ENCODE measurements around the gene NT5DC4. TPM values are rescaled to one million over a fixed set of nuclear protein-coding genes. Genes with fewer than 3 reads are reported as not detected.

NT5DC4 gene
- total and polyA plus RNA-seq, 2 of the 8 experiments (the other 6 are each of a cell fraction or from before 2014, with no cell fraction given): not detected

- no peak overlapping the region for H3K23ac ChIP-seq (ENCODE audit: insufficient read length)
- no peaks in the 10 kb centered on the region for H3K27me3 ChIP-seq (replicated peaks in 1 of 4; ENCODE audit: control insufficient read depth in 3 of 4, extremely low read depth in 1 of 4, insufficient read depth in 3 of 4, low read length in 3 of 4)
- CTCF ChIA-PET (ENCODE audit: partially characterized antibody): interaction anchor here (1.1 to 8.8 kb wide), 3 partner anchors 10 to 46 kb away, joined by 3 to 40 read pairs (median 14); no protein-coding TSS in a partner anchor
- no peaks in the 10 kb centered on the region for H3K4me1 ChIP-seq (replicated peaks in 1 of 4; ENCODE audit: control insufficient read depth in 3 of 4, insufficient read depth in 4 of 4, low read length in 3 of 4)
- no peak for FAIRE-seq
- H3K79me2 ChIP-seq (ENCODE audit: control insufficient read depth in 1 of 2, insufficient read depth in 2 of 2, low read length in 2 of 2): no peaks in the 10 kb centered on the region
- no peak overlapping the region for H4K8ac ChIP-seq (ENCODE audit: extremely low read depth, insufficient read depth, low read length)
- no peak for DNase-seq (ENCODE audit: low read depth in 1 of 2, low spot score in 2 of 2)
- 84% methylated on average over 5 of the region's 5 CpGs; no CpG with 5 or more reads in 1 of the 2 experiments for WGBS, 2 experiments (ENCODE audit: extremely low coverage in 1 of 2, insufficient coverage in 1 of 2, insufficient read length in 1 of 2, insufficient replicate concordance in 2 of 2, low coverage in 1 of 2, low lambda C conversion rate in 2 of 2, missing lambda C conversion rate in 1 of 2)
- no peak overlapping the region for H3K27ac ChIP-seq (ENCODE audit: low read depth, low read length)
- no peak overlapping the region for H2BK5ac ChIP-seq (ENCODE audit: low read depth, low read length)
- no peaks in the 10 kb centered on the region for H4K20me1 ChIP-seq (replicated peaks in 1 of 2; ENCODE audit: control insufficient read depth in 1 of 2, insufficient read depth in 2 of 2, low read length in 2 of 2)
- H2BK15ac ChIP-seq (ENCODE audit: low read length): no peak overlapping the region
- H3K4me3 ChIP-seq (ENCODE audit: extremely low read depth in 1 of 4, insufficient read depth in 2 of 4, low read depth in 3 of 4, low read length in 4 of 4): no peak overlapping the region
- TF ChIP-seq POLR2A (IDR thresholded peaks at IDR 0.05; ENCODE audit: control extremely low read depth in 1 of 2, low read depth in 2 of 2, low read length in 2 of 2): no peak
- no peak for TF ChIP-seq TBP (IDR thresholded peaks at IDR 0.05; ENCODE audit: low read depth, low read length)
- H2BK120ac ChIP-seq (replicated peaks; ENCODE audit: low read depth, low read length): no peak overlapping the region
- H3K56ac ChIP-seq (replicated peaks; ENCODE audit: insufficient read length, low read depth, low read length): no peak overlapping the region
- no peak overlapping the region for H3K4ac ChIP-seq (replicated peaks; ENCODE audit: insufficient read length, low read depth, low read length)
- no peaks in the 10 kb centered on the region for H3K9me3 ChIP-seq (ENCODE audit: insufficient read depth in 2 of 2, low read depth in 1 of 2, low read length in 1 of 2)
- H3K79me1 ChIP-seq (ENCODE audit: low read depth, low read length): no peaks in the 10 kb centered on the region
- POLR2A ChIA-PET (ENCODE audit: partially characterized antibody): interaction anchor here (1.3 kb wide), 1 partner anchor 38 kb away, joined by 3 read pairs; no protein-coding TSS in a partner anchor
- H4K91ac ChIP-seq (replicated peaks; ENCODE audit: insufficient read length, low read length): no peak overlapping the region
- no peak overlapping the region for H3K4me2 ChIP-seq (ENCODE audit: insufficient read depth in 1 of 2, low read depth in 2 of 2, low read length in 2 of 2)
- no peak overlapping the region for H2BK20ac ChIP-seq (ENCODE audit: low read length)
- H3K23me2 ChIP-seq (ENCODE audit: low read depth, low read length): no peaks in the 10 kb centered on the region
- no peak overlapping the region for H3K9ac ChIP-seq (replicated peaks in 1 of 4; ENCODE audit: extremely low read depth in 1 of 4, low read depth in 3 of 4, low read length in 3 of 4)
- H4K5ac ChIP-seq (ENCODE audit: insufficient read length, low read depth, low read length): no peak overlapping the region
- H3K14ac ChIP-seq (ENCODE audit: insufficient read length): no peak overlapping the region
- H3K18ac ChIP-seq (ENCODE audit: extremely low read depth, low read length): no peak overlapping the region
- no peak overlapping the region for H2AFZ ChIP-seq (ENCODE audit: low read length)
- H2BK12ac ChIP-seq (ENCODE audit: low read depth, low read length): no peak overlapping the region
- H2AK5ac ChIP-seq (ENCODE audit: low read depth, low read length): no peak overlapping the region
- no peaks in the 10 kb centered on the region for H3K36me3 ChIP-seq (ENCODE audit: control insufficient read depth in 2 of 4, insufficient read depth in 4 of 4, low read length in 3 of 4)
These were observed 40.1 kb upstream of the NT5DC4 start for GRCh38 chr2:112680666-112681101.

All from H1 (cell line).